H1 (cell line): ENCODE measurements around the gene SNAPIN. TPM values are rescaled to one million over a fixed set of nuclear protein-coding genes. Genes with fewer than 3 reads are reported as not detected.

Experiments used
- CTCF ChIA-PET: fragments of 300-600 bp; sonication (Branson Sonifier 250); formaldehyde crosslinking; loops from one replicate; lab custom pipeline; 2021; ENCODE audit not compliant: partially characterized antibody; lab: Charles Lee
- POLR2A ChIA-PET: fragments of 300-600 bp; sonication (Branson Sonifier 250); formaldehyde crosslinking; loops from one replicate; lab custom pipeline; 2021; ENCODE audit warnings: inconsistent platforms; ENCODE audit not compliant: partially characterized antibody; lab: Charles Lee
- DNase-seq, 2 experiments: peaks; one replicate each; pipeline versions ENCODE4 v3.0.0 to v3.0.0-alpha.2; 2010 to 2022; ENCODE audit warnings: low spot score in 2 of 2, low read depth in 1 of 2, mixed read lengths in 1 of 2
- FAIRE-seq: peaks from 2 replicates; lab custom pipeline; 2011; peaks lifted over from hg19 to GRCh38; lab: Jason Lieb, UNC
- H2AFZ ChIP-seq: 2 replicates; pipeline ENCODE4 v1.8.1; 2012; ENCODE audit warnings: low read length, inconsistent platforms
- H2AK5ac ChIP-seq: 2 replicates; pipeline ENCODE4 v1.6.1; 2013; ENCODE audit warnings: low read depth, low read length
- H2BK120ac ChIP-seq: replicated peaks from 2 replicates; pipeline ENCODE3; 2013; ENCODE audit warnings: low read depth, low read length, inconsistent platforms
- H2BK12ac ChIP-seq: 2 replicates; pipeline ENCODE4 v1.6.1; 2013; ENCODE audit warnings: low read depth, low read length
- H2BK15ac ChIP-seq: 2 replicates; pipeline ENCODE4 v1.6.1; 2013; ENCODE audit warnings: low read length
- H2BK20ac ChIP-seq: 2 replicates; pipeline ENCODE4 v1.6.1; 2013; ENCODE audit warnings: low read length
- H2BK5ac ChIP-seq: 2 replicates; pipeline ENCODE4 v1.6.1; 2013; ENCODE audit warnings: low read depth, low read length
- H3K14ac ChIP-seq: 2 replicates; pipeline ENCODE4 v1.6.1; 2013; ENCODE audit warnings: inconsistent platforms; ENCODE audit not compliant: insufficient read length
- H3K18ac ChIP-seq: 2 replicates; pipeline ENCODE4 v1.6.1; 2013; ENCODE audit warnings: low read length; ENCODE audit errors: extremely low read depth
- H3K23ac ChIP-seq: 2 replicates; pipeline ENCODE4 v1.6.1; 2013; ENCODE audit warnings: inconsistent platforms; ENCODE audit not compliant: insufficient read length
- H3K23me2 ChIP-seq: 2 replicates; pipeline ENCODE4 v1.6.1; 2013; ENCODE audit warnings: low read depth, low read length
- H3K27ac ChIP-seq: 2 replicates; pipeline ENCODE4 v1.6.1; 2011; ENCODE audit warnings: low read depth, low read length, inconsistent platforms
- H3K27me3 ChIP-seq, 4 experiments: replicated peaks in 1 of 4; 1 replicate in 1 of 4; 2 replicates in 3 of 4; pipeline versions ENCODE4 v1.6.1 to v1.8.1; 2011 to 2013; ENCODE audit warnings: low read length in 3 of 4, mild to moderate bottlenecking in 3 of 4, inconsistent platforms in 2 of 4, mixed read lengths in 2 of 4, moderate library complexity in 1 of 4; ENCODE audit not compliant: control insufficient read depth in 3 of 4, insufficient read depth in 3 of 4; ENCODE audit errors: extremely low read depth in 1 of 4
- H3K36me3 ChIP-seq, 4 experiments: 2 replicates each; pipeline versions ENCODE4 v1.6.1 to v1.8.1; 2011 to 2013; ENCODE audit warnings: mild to moderate bottlenecking in 4 of 4, low read length in 3 of 4, moderate library complexity in 2 of 4, control low read depth in 1 of 4, inconsistent platforms in 1 of 4; ENCODE audit not compliant: insufficient read depth in 4 of 4, control insufficient read depth in 2 of 4
- H3K4ac ChIP-seq: replicated peaks from 2 replicates; pipeline ENCODE3; 2013; ENCODE audit warnings: low read length, low read depth, mixed read lengths, inconsistent platforms; ENCODE audit not compliant: insufficient read length
- H3K4me1 ChIP-seq, 4 experiments: replicated peaks in 1 of 4; 1 replicate in 1 of 4; 2 replicates in 3 of 4; pipeline versions ENCODE4 v1.6.1 to v1.8.1; 2011 to 2013; ENCODE audit warnings: low read length in 3 of 4, inconsistent platforms in 2 of 4, mixed read lengths in 1 of 4; ENCODE audit not compliant: insufficient read depth in 4 of 4, control insufficient read depth in 3 of 4
- H3K4me2 ChIP-seq, 2 experiments: 2 replicates each; pipeline versions ENCODE4 v1.6.1 to v1.8.1; 2011 to 2013; ENCODE audit warnings: low read depth in 2 of 2, low read length in 2 of 2, control low read depth in 1 of 2, inconsistent platforms in 1 of 2, mild to moderate bottlenecking in 1 of 2; ENCODE audit not compliant: insufficient read depth in 1 of 2
- H3K4me3 ChIP-seq, 4 experiments: fragments of 200-600, 300-600 bp in 1 of 4; sonication (generic), shearing (Covaris generic), sonication (Bioruptor Twin) in 1 of 4; 2 replicates each; pipeline versions ENCODE4 v1.5.1 to v1.8.1; 2011 to 2016; ENCODE audit warnings: low read length in 4 of 4, low read depth in 3 of 4, control low read depth in 2 of 4, inconsistent platforms in 2 of 4, mild to moderate bottlenecking in 2 of 4, mixed read lengths in 1 of 4, moderate library complexity in 1 of 4; ENCODE audit not compliant: insufficient read depth in 2 of 4; ENCODE audit errors: extremely low read depth in 1 of 4
- H3K56ac ChIP-seq: replicated peaks from 2 replicates; pipeline ENCODE3; 2013; ENCODE audit warnings: low read depth, mild to moderate bottlenecking, mixed read lengths, low read length, inconsistent platforms; ENCODE audit not compliant: insufficient read length
- H3K79me1 ChIP-seq: 2 replicates; pipeline ENCODE4 v1.6.1; 2013; ENCODE audit warnings: low read depth, low read length, control low read depth
- H3K79me2 ChIP-seq, 2 experiments: 2 replicates each; pipeline versions ENCODE4 v1.6.1 to v1.8.1; 2012 to 2013; ENCODE audit warnings: low read length in 2 of 2, mild to moderate bottlenecking in 2 of 2, inconsistent platforms in 1 of 2; ENCODE audit not compliant: insufficient read depth in 2 of 2, control insufficient read depth in 1 of 2
- H3K9ac ChIP-seq, 4 experiments: replicated peaks in 1 of 4; 1 replicate in 1 of 4; 2 replicates in 3 of 4; pipeline versions ENCODE4 v1.6.1 to v1.8.1; 2011 to 2013; ENCODE audit warnings: low read depth in 3 of 4, low read length in 3 of 4, control low read depth in 2 of 4, mild to moderate bottlenecking in 2 of 4, moderate library complexity in 2 of 4, inconsistent platforms in 1 of 4; ENCODE audit errors: extremely low read depth in 1 of 4
- H3K9me3 ChIP-seq, 2 experiments: 2 replicates each; pipeline versions ENCODE4 v1.6.1 to v1.8.1; 2012 to 2013; ENCODE audit warnings: mild to moderate bottlenecking in 2 of 2, moderate library complexity in 2 of 2, control low read depth in 1 of 2, inconsistent platforms in 1 of 2, low read depth in 1 of 2, low read length in 1 of 2, mixed read lengths in 1 of 2; ENCODE audit not compliant: insufficient read depth in 2 of 2
- H4K20me1 ChIP-seq, 2 experiments: replicated peaks in 1 of 2; 2 replicates each; pipeline versions ENCODE3 to v1.8.1; 2011 to 2013; ENCODE audit warnings: inconsistent platforms in 2 of 2, low read length in 2 of 2, mild to moderate bottlenecking in 1 of 2; ENCODE audit not compliant: insufficient read depth in 2 of 2, control insufficient read depth in 1 of 2
- H4K5ac ChIP-seq: 2 replicates; pipeline ENCODE4 v1.6.1; 2013; ENCODE audit warnings: low read length, low read depth, mixed read lengths, inconsistent platforms; ENCODE audit not compliant: insufficient read length
- H4K8ac ChIP-seq: 2 replicates; pipeline ENCODE4 v1.8.0; 2013; ENCODE audit warnings: mild to moderate bottlenecking, moderate library complexity, low read length, inconsistent platforms; ENCODE audit not compliant: insufficient read depth; ENCODE audit errors: extremely low read depth
- H4K91ac ChIP-seq: replicated peaks from 2 replicates; pipeline ENCODE3; 2013; ENCODE audit warnings: low read length, mixed read lengths, inconsistent platforms; ENCODE audit not compliant: insufficient read length
- CBX8 ChIP-seq: fragments of 300-800, 300-1000 bp; sonication (generic); IDR thresholded peaks from 2 replicates; pipeline ENCODE4 v1.7.1; 2016; ENCODE audit warnings: low read depth, low read length, borderline replicate concordance
- CHD1 ChIP-seq: IDR thresholded peaks from 2 replicates; pipeline ENCODE4 v1.6.1; 2012; ENCODE audit warnings: low read depth, low read length, improper control_type of control experiment
- KDM5A ChIP-seq: fragments of 200-600 bp; IDR thresholded peaks from 2 replicates; pipeline ENCODE4 v1.7.1; 2012; ENCODE audit warnings: mild to moderate bottlenecking, low read length, inconsistent platforms, mixed read lengths
- MAFK ChIP-seq: IDR thresholded peaks from 2 replicates; pipeline ENCODE4 v1.6.1; 2012; ENCODE audit warnings: low read depth, mild to moderate bottlenecking, improper control_type of control experiment, low read length
- RBBP5 ChIP-seq: IDR thresholded peaks from 2 replicates; pipeline ENCODE4 v1.7.1; 2012; ENCODE audit warnings: low read depth, mild to moderate bottlenecking, inconsistent platforms, low read length, moderate library complexity, borderline replicate concordance
- RNF2 ChIP-seq: fragments of 200-900, 300-1000 bp; sonication (generic); IDR thresholded peaks from 2 replicates; pipeline ENCODE4 v1.7.1; 2016; ENCODE audit warnings: borderline replicate concordance, low read depth, mild to moderate bottlenecking, antibody characterized with exemption, low read length; ENCODE audit not compliant: poor library complexity, severe bottlenecking; ENCODE audit errors: missing control alignments
- SP2 ChIP-seq: IDR thresholded peaks from 2 replicates; pipeline ENCODE4 v1.6.1; 2012; ENCODE audit warnings: mild to moderate bottlenecking, low read length, inconsistent platforms
- WGBS, 2 experiments: shearing (Covaris generic) in 1 of 2; methylation state at CpG; one replicate each; pipeline versions ENCODE4 v1.1.6 to v1.1.7; 2013 to 2015; ENCODE audit warnings: low lambda C conversion rate in 2 of 2, mixed read lengths in 2 of 2, inconsistent platforms in 1 of 2, low coverage in 1 of 2, missing lambda C conversion rate in 1 of 2; ENCODE audit not compliant: insufficient replicate concordance in 2 of 2, insufficient coverage in 1 of 2, insufficient read length in 1 of 2; ENCODE audit errors: extremely low coverage in 1 of 2, missing lambda C conversion rate in 1 of 2; 5-methylcytosine and 5-hydroxymethylcytosine counted together
- polyA plus RNA-seq, 7 experiments: library from polyadenylated mRNA; depleted of rRNA in 3 of 7; stranded (reverse) in 5 of 7; unstranded in 2 of 7; fragments of >200 nt in 5 of 7; fragments of 200-250 nt in 2 of 7; gene quantifications; 1 replicate in 5 of 7; 2 replicates in 1 of 7; 4 replicates in 1 of 7; pipeline versions ENCODE4 v1.2.1 to v1.2.3, GENCODE V29; 2011 to 2013; ENCODE audit warnings: missing spikeins in 2 of 7, mixed read lengths in 2 of 7
- total RNA-seq: library from RNA; stranded (reverse); fragmentation: NEBNext Ultra II Directional; extraction: Animal tissue kit (Norgen Biotek cat#: 25700); gene quantifications from 2 replicates; pipeline ENCODE4 v1.2.1, GENCODE V29; 2021

Gene SNAPIN
- total and polyA plus RNA-seq, 2 of the 8 experiments (the other 6 are each of a cell fraction or from before 2014, with no cell fraction given): 25.7 to 31.1 TPM

DNA sequence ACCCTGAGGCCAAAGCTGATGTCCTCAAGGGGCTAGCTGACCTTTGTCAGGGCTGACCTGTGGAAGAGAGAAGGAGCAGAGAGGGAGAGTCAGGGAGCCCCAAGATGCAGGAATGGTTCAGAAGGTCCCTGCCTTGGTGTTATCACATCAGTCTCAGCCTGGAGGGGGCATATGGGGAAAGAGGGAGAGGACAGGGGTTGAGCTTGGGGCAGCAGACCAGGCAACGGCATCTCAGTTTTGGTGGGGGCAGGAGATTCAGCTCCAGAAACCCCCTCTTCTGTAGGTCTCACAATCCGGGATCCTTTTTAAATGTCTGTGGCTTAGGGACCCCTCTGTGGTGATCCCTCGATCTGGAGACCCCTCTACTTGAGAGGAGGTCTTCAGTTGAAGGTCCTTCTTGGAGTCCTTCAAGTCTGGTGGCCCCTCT, 32.0 kb upstream of the SNAPIN start:
- Histone ChIP-seq H2BK5ac (0 out of 2 replicates have a peak overlapping the region, but pooled peaks have one; percentile 68), H3K27me3 (no peaks in the 10 kb centered on the region), H3K27ac (no peak overlapping the region), H3K4ac (peak overlapping the region; percentile 71), H3K9me3 (no peaks in the 10 kb centered on the region), H4K5ac (no peak overlapping the region), H3K23ac (no peak overlapping the region), H3K79me2 (no peaks in the 10 kb centered on the region), H3K56ac (no peak overlapping the region), H2BK120ac (no peak overlapping the region), H3K4me2 (peak overlapping the region; percentile 74 to 95), H2BK20ac (0 out of 2 replicates have a peak overlapping the region, but pooled peaks have one; percentile 75), H3K9ac (peak overlapping the region in 1 of 4 experiments; percentile 69; a peak in 2 of 7 replicates), H2AFZ (no peak overlapping the region), H3K79me1 (no peaks in the 10 kb centered on the region), H2BK15ac (0 out of 2 replicates have a peak overlapping the region, but pooled peaks have one; percentile 81), H3K4me1 (peaks cover 0 to 13% (median 7%) of the 10 kb centered on the region in 4 experiments; a peak in 6 of 7 replicates), H3K14ac (no peak overlapping the region), H2BK12ac (peak overlapping the region; percentile 92), H2AK5ac (no peak overlapping the region), H3K4me3 (peak overlapping the region; percentile 45 to 77 (median 72); a peak in 7 of 8 replicates), H3K36me3 (peaks cover 0 to 4% (median 1%) of the 10 kb centered on the region in 4 experiments; a peak in 3 of 8 replicates), H4K91ac (peak overlapping the region; percentile 18), H3K23me2 (peaks cover 7% of the 10 kb centered on the region), H3K18ac (peak overlapping the region; percentile 93), H4K8ac (no peak overlapping the region), H4K20me1 (no peaks in the 10 kb centered on the region)
- TF ChIP-seq RBBP5: no peak
- TF ChIP-seq CBX8: no peak
- TF ChIP-seq MAFK: no peak
- no peak for TF ChIP-seq KDM5A
- TF ChIP-seq RNF2: no peak
- no peak for TF ChIP-seq CHD1
- no peak for TF ChIP-seq SP2
- DNase-seq (no peak), FAIRE-seq (no peak)
- POLR2A ChIA-PET: interaction anchor here (0.7 to 15.6 kb wide), 25 partner anchors 8 to 363 kb away, joined by 3 to 261 read pairs (median 5); partner anchors contain the start of genes CHTOP, RPS27, S100A14 and S100A16
- WGBS, 2 experiments: 75% methylated on average over 3 of the region's 3 CpGs; no CpG with 5 or more reads in 1 of the 2 experiments
- CTCF ChIA-PET: interaction anchor here (0.8 to 10.2 kb wide), 21 partner anchors 8 to 315 kb away, joined by 3 to 115 read pairs (median 13); partner anchors contain the start of genes S100A14, S100A16, S100A4 and S100A6
